HEK293 (cell line): ENCODE measurements around the gene RGS19.

Experiments
- CTCF ChIA-PET: fragments of 350-600 bp; formaldehyde crosslinking; extraction: SDS; loops from one replicate; lab custom pipeline; 2021; ENCODE audit warnings: antibody characterized with exemption; lab: Yijun Ruan, JAX
- POLR2A ChIA-PET: fragments of 300-600 bp; formaldehyde crosslinking; extraction: SDS; loops from one replicate; lab custom pipeline; 2020; ENCODE audit warnings: antibody characterized with exemption, inconsistent platforms; lab: Yijun Ruan, JAX
- H3K27ac ChIP-seq: fragments of 200-500 bp; sonication (Bioruptor generic); 2 replicates; pipeline ENCODE4 v1.5.1; 2014; ENCODE audit warnings: low read depth, low read length, control low read depth, inconsistent platforms; ENCODE audit errors: extremely low read depth
- H3K36me3 ChIP-seq, 2 experiments: fragments of 200-500 bp in 1 of 2; sonication (Bioruptor generic) in 1 of 2; 1 replicate in 1 of 2; 2 replicates in 1 of 2; pipeline ENCODE4 v1.5.1; 2014 to 2017; ENCODE audit warnings: inconsistent platforms in 2 of 2, low read length in 2 of 2; ENCODE audit not compliant: control insufficient read depth in 2 of 2, insufficient read depth in 1 of 2
- H3K4me1 ChIP-seq: fragments of 200-500 bp; sonication (Bioruptor generic); 2 replicates; pipeline ENCODE4 v1.5.1; 2014; ENCODE audit warnings: mild to moderate bottlenecking, low read length, inconsistent platforms; ENCODE audit not compliant: control insufficient read depth, insufficient read depth
- H3K4me3 ChIP-seq: 2 replicates; pipeline ENCODE4 v1.5.1; 2011; ENCODE audit warnings: low read depth, mild to moderate bottlenecking, control low read depth, low read length, moderate library complexity
- H3K9me3 ChIP-seq: fragments of 200-500 bp; sonication (Bioruptor generic); 2 replicates; pipeline ENCODE4 v1.5.1; 2014; ENCODE audit warnings: low read depth, low read length, inconsistent platforms; ENCODE audit not compliant: control insufficient read depth, insufficient read depth
- GLIS2 ChIP-seq: fragments of 450-650 bp; formaldehyde crosslinking; IDR thresholded peaks from 2 replicates; pipeline ENCODE4 v1.5.1; 2016; ENCODE audit warnings: missing biosample characterization, missing genetic modification characterization
- KLF16 ChIP-seq: fragments of 450-650 bp; formaldehyde crosslinking; IDR thresholded peaks from 2 replicates; pipeline ENCODE4 v1.5.1; 2017; ENCODE audit warnings: missing biosample characterization, missing genetic modification characterization
- PRDM10 ChIP-seq: fragments of 450-650 bp; formaldehyde crosslinking; IDR thresholded peaks from 2 replicates; pipeline ENCODE4 v1.5.1; 2016; ENCODE audit warnings: missing biosample characterization, missing genetic modification characterization
- SCRT1 ChIP-seq: fragments of 450-650 bp; formaldehyde crosslinking; IDR thresholded peaks from 2 replicates; pipeline ENCODE4 v1.5.1; 2016; ENCODE audit warnings: missing biosample characterization, missing genetic modification characterization, borderline replicate concordance
- SCRT2 ChIP-seq: fragments of 450-650 bp; formaldehyde crosslinking; IDR thresholded peaks from 2 replicates; pipeline ENCODE4 v1.5.1; 2016; ENCODE audit warnings: missing biosample characterization, missing genetic modification characterization
- SP3 ChIP-seq: fragments of 450-650 bp; formaldehyde crosslinking; IDR thresholded peaks from 2 replicates; pipeline ENCODE4 v1.5.1; 2016; ENCODE audit warnings: missing biosample characterization, missing genetic modification characterization
- ZBTB20 ChIP-seq: fragments of 450-650 bp; formaldehyde crosslinking; IDR thresholded peaks from 2 replicates; pipeline ENCODE4 v1.5.1; 2016; ENCODE audit warnings: missing biosample characterization, missing genetic modification characterization
- ZBTB48 ChIP-seq: fragments of 450-650 bp; formaldehyde crosslinking; IDR thresholded peaks from 2 replicates; pipeline ENCODE4 v1.5.1; 2016; ENCODE audit warnings: missing biosample characterization, missing genetic modification characterization
- ZFP3 ChIP-seq: fragments of 450-650 bp; formaldehyde crosslinking; IDR thresholded peaks from 2 replicates; pipeline ENCODE4 v1.5.1; 2016; ENCODE audit warnings: low read depth, missing biosample characterization, missing genetic modification characterization
- ZFP37 ChIP-seq: fragments of 450-650 bp; formaldehyde crosslinking; IDR thresholded peaks from 2 replicates; pipeline ENCODE4 v1.5.1; 2016; ENCODE audit warnings: missing biosample characterization, missing genetic modification characterization
- ZFP69B ChIP-seq: fragments of 450-650 bp; formaldehyde crosslinking; IDR thresholded peaks from 2 replicates; pipeline ENCODE4 v1.5.1; 2016; ENCODE audit warnings: missing biosample characterization, missing genetic modification characterization
- ZNF10 ChIP-seq: fragments of 450-650 bp; formaldehyde crosslinking; IDR thresholded peaks from 2 replicates; pipeline ENCODE4 v1.5.1; 2017; ENCODE audit warnings: missing biosample characterization, missing genetic modification characterization
- ZNF18 ChIP-seq: fragments of 450-650 bp; formaldehyde crosslinking; IDR thresholded peaks from 2 replicates; pipeline ENCODE4 v1.5.1; 2016; ENCODE audit warnings: missing biosample characterization, missing genetic modification characterization
- ZNF223 ChIP-seq: fragments of 450-650 bp; formaldehyde crosslinking; IDR thresholded peaks from 2 replicates; pipeline ENCODE4 v1.5.1; 2016; ENCODE audit warnings: missing biosample characterization, missing genetic modification characterization
- ZNF26 ChIP-seq: fragments of 450-650 bp; formaldehyde crosslinking; IDR thresholded peaks from 2 replicates; pipeline ENCODE4 v1.5.1; 2016; ENCODE audit warnings: missing biosample characterization, missing genetic modification characterization
- ZNF324 ChIP-seq: fragments of 450-650 bp; formaldehyde crosslinking; IDR thresholded peaks from 2 replicates; pipeline ENCODE4 v1.5.1; 2016; ENCODE audit warnings: missing biosample characterization, missing genetic modification characterization
- ZNF488 ChIP-seq: fragments of 450-650 bp; formaldehyde crosslinking; IDR thresholded peaks from 2 replicates; pipeline ENCODE4 v1.5.1; 2016; ENCODE audit warnings: missing biosample characterization, missing genetic modification characterization
- ZNF514 ChIP-seq: fragments of 450-650 bp; formaldehyde crosslinking; IDR thresholded peaks from 2 replicates; pipeline ENCODE4 v1.5.1; 2016; ENCODE audit warnings: missing biosample characterization, missing genetic modification characterization
- ZNF521 ChIP-seq: fragments of 450-650 bp; formaldehyde crosslinking; IDR thresholded peaks from 2 replicates; pipeline ENCODE4 v1.5.1; 2017; ENCODE audit warnings: missing biosample characterization, mild to moderate bottlenecking, missing genetic modification characterization
- ZNF600 ChIP-seq: fragments of 450-650 bp; formaldehyde crosslinking; IDR thresholded peaks from 2 replicates; pipeline ENCODE4 v1.5.1; 2016; ENCODE audit warnings: missing biosample characterization, missing genetic modification characterization
- ZNF692 ChIP-seq: fragments of 450-650 bp; formaldehyde crosslinking; IDR thresholded peaks from 2 replicates; pipeline ENCODE4 v1.5.1; 2016; ENCODE audit warnings: missing biosample characterization, missing genetic modification characterization
- ZNF830 ChIP-seq: fragments of 450-650 bp; IDR thresholded peaks from 2 replicates; pipeline ENCODE4 v1.5.0; 2018; ENCODE audit warnings: missing biosample characterization, missing genetic modification characterization, low read depth, mild to moderate bottlenecking, moderate library complexity
- ZSCAN16 ChIP-seq: fragments of 450-650 bp; formaldehyde crosslinking; IDR thresholded peaks from 2 replicates; pipeline ENCODE4 v1.5.1; 2016; ENCODE audit warnings: missing biosample characterization, missing genetic modification characterization

Gene RGS19

GRCh38 chr20:64071341-64072332, 7.7 kb downstream of the RGS19 start:
- no peak overlapping the region for H3K27ac ChIP-seq
- H3K4me1 ChIP-seq = no peaks in the 10 kb centered on the region
- POLR2A ChIA-PET = interaction anchor here (0.7 kb wide), 1 partner anchor 9 kb away, joined by 5 read pairs; the partner anchor contains the start of gene TCEA2
- H3K9me3 ChIP-seq = no peaks in the 10 kb centered on the region
- H3K4me3 ChIP-seq = no peak overlapping the region
- H3K36me3 ChIP-seq = peaks cover 0 to 25% of the 10 kb centered on the region in 2 experiments; a peak in 1 of 3 replicates
- TF ChIP-seq ZBTB20 (tag by site-specific recombination) = no peak
- TF ChIP-seq ZNF10 (tag by site-specific recombination) = 0 out of 2 replicates have a peak, but pooled peaks have one; percentile 33
- peak; percentile 43; the same call in 1 of the 2 replicates for TF ChIP-seq ZNF18 (tag by site-specific recombination)
- TF ChIP-seq ZSCAN16 (tag by site-specific recombination) = no peak
- TF ChIP-seq ZNF223 = no peak
- TF ChIP-seq SCRT2 = 0 out of 2 replicates have a peak, but pooled peaks have one; percentile 11
- no peak for TF ChIP-seq ZNF26 (tag by site-specific recombination)
- TF ChIP-seq ZFP3 = no peak
- no peak for TF ChIP-seq ZNF521 (tag by site-specific recombination)
- 0 out of 2 replicates have a peak, but pooled peaks have one; percentile 15 for TF ChIP-seq GLIS2 (tag by site-specific recombination)
- CTCF ChIA-PET = interaction anchor here (0.6 to 1.3 kb wide), 4 partner anchors 9 to 381 kb away, joined by 3 to 4 read pairs (median 3); no protein-coding TSS in a partner anchor

GRCh38 chr20:64070244-64070993, 8.9 kb downstream of the RGS19 start:
- CTCF ChIA-PET = interaction anchor here (0.6 to 1.7 kb wide), 7 partner anchors 8 to 380 kb away, joined by 3 to 5 read pairs (median 3); partner anchors contain the start of gene OPRL1
- H3K27ac ChIP-seq = no peak overlapping the region
- H3K4me3 ChIP-seq = no peak overlapping the region
- POLR2A ChIA-PET = interaction anchor here (0.5 kb wide), 1 partner anchor 27 kb away, joined by 3 read pairs; no protein-coding TSS in a partner anchor
- H3K36me3 ChIP-seq = peaks cover 0 to 22% of the 10 kb centered on the region in 2 experiments; a peak in 1 of 3 replicates
- no peaks in the 10 kb centered on the region for H3K9me3 ChIP-seq
- no peaks in the 10 kb centered on the region for H3K4me1 ChIP-seq
- TF ChIP-seq ZFP37 (tag by site-specific recombination) (no peak), ZNF324 (tag by site-specific recombination) (no peak), SCRT1 (tag by site-specific recombination) (no peak), ZNF488 (no peak), PRDM10 (tag by site-specific recombination) (no peak), ZNF514 (tag by site-specific recombination) (no peak), KLF16 (tag by site-specific recombination) (no peak), ZNF223 (no peak), ZBTB48 (tag by site-specific recombination) (no peak), ZNF600 (tag by site-specific recombination) (peak; percentile 44; the same call in 1 of the 2 replicates), SP3 (tag by site-specific recombination) (no peak), ZFP69B (tag by site-specific recombination) (0 out of 2 replicates have a peak, but pooled peaks have one; percentile 15), SCRT2 (peak; percentile 68), ZNF692 (tag by site-specific recombination) (peak; percentile 41; the same call in 1 of the 2 replicates), ZNF830 (tag by site-specific recombination) (no peak)
